Hippocampal formation (tissue), 2 donors: ENCODE data around the gene PTPRK.
"Not testable (repeated sequence)": the region's sequence is repeated elsewhere in the genome, so short reads cannot be mapped to it uniquely, and the experiment has no call there.

Experiments
- DNase-seq, 2 donors: peaks; one replicate each; lab custom pipeline; 2025; lab: John Stamatoyannopoulos, UW

Gene PTPRK

GRCh38 chr6:127951172-127951917 is 569.1 kb downstream of the PTPRK start:
- no peak for DNase-seq

- no peak for DNase-seq
These were observed 569.7 kb downstream of the PTPRK start for GRCh38 chr6:127950566-127951145.

- DNase-seq = no peak
These were observed 571.1 kb downstream of the PTPRK start for GRCh38 chr6:127949251-127949650.

- no peak for DNase-seq
These were observed 574.0 kb downstream of the PTPRK start for GRCh38 chr6:127946388-127946787.

GRCh38 chr6:127945434-127946097 is 574.8 kb downstream of the PTPRK start:
- DNase-seq = no peak

GRCh38 chr6:127941228-127941627 is 579.2 kb downstream of the PTPRK start:
- DNase-seq = no peak

- DNase-seq = no peak
These were observed 580.8 kb downstream of the PTPRK start for GRCh38 chr6:127939442-127940066.

GRCh38 chr6:127938701-127939100 is 581.7 kb downstream of the PTPRK start:
- no peak for DNase-seq

GRCh38 chr6:127937747-127938146 is 582.7 kb downstream of the PTPRK start:
- no peak for DNase-seq

- DNase-seq = no peak
These were observed 583.3 kb downstream of the PTPRK start for GRCh38 chr6:127937102-127937501.

- DNase-seq = no peak
These were observed 585.4 kb downstream of the PTPRK start for GRCh38 chr6:127934956-127935355.

GRCh38 chr6:127933852-127934840 is 586.3 kb downstream of the PTPRK start:
- no peak for DNase-seq

- no peak for DNase-seq
These were observed 587.3 kb downstream of the PTPRK start for GRCh38 chr6:127933137-127933536.

GRCh38 chr6:127932708-127933107 is 587.7 kb downstream of the PTPRK start:
- no peak for DNase-seq

- DNase-seq = not testable (repeated sequence)
These were observed 594.0 kb downstream of the PTPRK start for GRCh38 chr6:127926441-127926840.

- DNase-seq = no peak
These were observed 596.0 kb downstream of the PTPRK start for GRCh38 chr6:127924440-127924839.

GRCh38 chr6:127924031-127924430 is 596.4 kb downstream of the PTPRK start:
- DNase-seq = no peak

GRCh38 chr6:127923135-127923534 is 597.3 kb downstream of the PTPRK start:
- no peak for DNase-seq

GRCh38 chr6:127921982-127922381 is 598.4 kb downstream of the PTPRK start:
- no peak for DNase-seq

- DNase-seq = no peak
These were observed 599.6 kb downstream of the PTPRK start for GRCh38 chr6:127920804-127921203.
